Neural cell (in vitro differentiated cells): ENCODE data around the gene HEG1. TPM values are rescaled to one million over a fixed set of nuclear protein-coding genes. Genes with fewer than 3 reads are reported as not detected.

Experiments
- H2AFZ ChIP-seq: fragments of 200-600, 300-800 bp; sonication (generic), shearing (Covaris generic); 2 replicates; pipeline ENCODE4 v1.6.0; 2014; ENCODE audit warnings: low read depth, mild to moderate bottlenecking, antibody characterized with exemption, low read length, moderate library complexity
- H3F3A ChIP-seq: fragments of 200-600 bp; shearing (Covaris generic); 2 replicates; pipeline ENCODE4 v1.6.1; 2016; ENCODE audit warnings: mild to moderate bottlenecking, moderate library complexity, mixed read lengths, antibody characterized with exemption, low read length; ENCODE audit not compliant: insufficient read depth, poor library complexity, severe bottlenecking
- H3K27ac ChIP-seq: fragments of 200-600, 300-800 bp; sonication (generic), shearing (Covaris generic); 2 replicates; pipeline ENCODE4 v1.5.1; 2014; ENCODE audit warnings: mild to moderate bottlenecking, low read length, moderate library complexity
- H3K27me3 ChIP-seq: fragments of 300-800, 200-600 bp; sonication (generic), shearing (Covaris generic); 2 replicates; pipeline ENCODE4 v1.6.0; 2014; ENCODE audit warnings: mild to moderate bottlenecking, low read depth, low read length, moderate library complexity; ENCODE audit not compliant: insufficient read depth
- H3K36me3 ChIP-seq: fragments of 300-800, 200-600 bp; sonication (generic), shearing (Covaris generic); 2 replicates; pipeline ENCODE4 v1.5.1; 2014; ENCODE audit warnings: mild to moderate bottlenecking, antibody characterized with exemption, low read length, moderate library complexity; ENCODE audit not compliant: insufficient read depth
- H3K4me2 ChIP-seq: fragments of 300-800, 200-600 bp; sonication (generic), shearing (Covaris generic); 2 replicates; pipeline ENCODE4 v1.6.0; 2014; ENCODE audit warnings: mild to moderate bottlenecking, low read length
- H3K4me3 ChIP-seq: fragments of 300-800, 200-600 bp; sonication (generic), shearing (Covaris generic); 2 replicates; pipeline ENCODE4 v1.5.1; 2014; ENCODE audit warnings: mild to moderate bottlenecking, low read length, moderate library complexity
- H3K79me2 ChIP-seq: fragments of 200-600 bp; shearing (Covaris generic); replicated peaks from 2 replicates; pipeline ENCODE4 v1.6.0; 2014; ENCODE audit warnings: mild to moderate bottlenecking, low read length, moderate library complexity; ENCODE audit not compliant: insufficient read depth
- H3K9ac ChIP-seq: fragments of 300-800, 200-600 bp; sonication (generic), shearing (Covaris generic); 2 replicates; pipeline ENCODE4 v1.6.1; 2016; ENCODE audit warnings: mild to moderate bottlenecking, low read length, mixed read lengths
- H3K9me2 ChIP-seq: fragments of 200-600 bp; shearing (Covaris generic); 2 replicates; pipeline ENCODE4 v1.6.1; 2016; ENCODE audit warnings: mild to moderate bottlenecking, low read length, mixed read lengths; ENCODE audit not compliant: insufficient read depth
- H3K9me3 ChIP-seq: fragments of 200-600, 300-800 bp; sonication (generic), shearing (Covaris generic); 2 replicates; pipeline ENCODE4 v1.6.1; 2016; ENCODE audit warnings: mild to moderate bottlenecking, mixed run types, low read length, moderate library complexity, mixed read lengths
- H4K20me1 ChIP-seq: fragments of 200-600 bp; shearing (Covaris generic); 2 replicates; pipeline ENCODE4 v1.6.1; 2016; ENCODE audit warnings: mild to moderate bottlenecking, mixed run types; ENCODE audit not compliant: insufficient read depth
- CTCF ChIP-seq: fragments of 450-650 bp; IDR thresholded peaks from 2 replicates; pipeline ENCODE4 v1.5.1; 2014; ENCODE audit warnings: antibody characterized with exemption, mild to moderate bottlenecking, moderate library complexity; ENCODE audit not compliant: poor library complexity, severe bottlenecking
- EP300 ChIP-seq: fragments of 450-650 bp; conservative IDR thresholded peaks from 2 replicates; pipeline ENCODE4 v1.6.1; 2014; ENCODE audit warnings: antibody characterized with exemption, mild to moderate bottlenecking, moderate library complexity; ENCODE audit not compliant: poor library complexity, severe bottlenecking
- EZH2 ChIP-seq: fragments of 200-600, 300-800 bp; shearing (Covaris generic), sonication (generic); IDR thresholded peaks from 2 replicates; pipeline ENCODE4 v1.6.1; 2014; ENCODE audit warnings: antibody characterized with exemption, low read length, borderline replicate concordance, mild to moderate bottlenecking; ENCODE audit not compliant: insufficient read depth, poor library complexity, severe bottlenecking
- MXI1 ChIP-seq: fragments of 450-650 bp; conservative IDR thresholded peaks from 2 replicates; pipeline ENCODE4 v1.6.1; 2014; ENCODE audit warnings: antibody characterized with exemption, mild to moderate bottlenecking; ENCODE audit not compliant: poor library complexity, severe bottlenecking
- POLR2AphosphoS5 ChIP-seq: IDR thresholded peaks from 2 replicates; pipeline ENCODE4 v1.6.1; 2012
- RAD21 ChIP-seq: fragments of 450-650 bp; conservative IDR thresholded peaks from 2 replicates; pipeline ENCODE4 v1.6.1; 2014; ENCODE audit warnings: antibody characterized with exemption, mild to moderate bottlenecking, moderate library complexity
- REST ChIP-seq: IDR thresholded peaks from 2 replicates; pipeline ENCODE4 v1.6.1; 2012; ENCODE audit warnings: borderline replicate concordance
- SMC3 ChIP-seq: fragments of 450-650 bp; conservative IDR thresholded peaks from 2 replicates; pipeline ENCODE4 v1.6.1; 2014; ENCODE audit warnings: antibody characterized with exemption, mild to moderate bottlenecking, moderate library complexity; ENCODE audit not compliant: poor library complexity
- TAF1 ChIP-seq: IDR thresholded peaks from 2 replicates; pipeline ENCODE4 v1.6.1; 2012; ENCODE audit warnings: low read depth
- polyA plus RNA-seq: library from polyadenylated mRNA; depleted of rRNA; stranded (reverse); fragments of >200 nt; gene quantifications from 2 replicates; pipeline ENCODE4 v1.2.3, GENCODE V29; 2014

HEG1 gene
- polyA plus RNA-seq, 1 donor from 2014 or later = 0.48 TPM

- H4K20me1 ChIP-seq = no peaks in the 10 kb centered on the region
- H3K9ac ChIP-seq = no peak overlapping the region
- TF ChIP-seq EZH2 = no peak
- TF ChIP-seq CTCF = no peak
- no peak for TF ChIP-seq POLR2AphosphoS5
- TF ChIP-seq TAF1 = no peak
- no peak for TF ChIP-seq MXI1
- TF ChIP-seq REST = no peak
- no peak for TF ChIP-seq EP300
- TF ChIP-seq SMC3 = no peak
- no peak for TF ChIP-seq RAD21
- no peak overlapping the region for H3K4me2 ChIP-seq
- H3K79me2 ChIP-seq = no peaks in the 10 kb centered on the region
- H3K27me3 ChIP-seq = no peaks in the 10 kb centered on the region
- no peaks in the 10 kb centered on the region for H3K36me3 ChIP-seq
- H3F3A ChIP-seq = no peaks in the 10 kb centered on the region
- H2AFZ ChIP-seq = no peak overlapping the region
- no peaks in the 10 kb centered on the region for H3K9me3 ChIP-seq
- no peak overlapping the region for H3K4me3 ChIP-seq
- no peaks in the 10 kb centered on the region for H3K9me2 ChIP-seq
- H3K27ac ChIP-seq = no peak overlapping the region
Observed at GRCh38 chr3:125087768-125088391, 32.1 kb upstream of the HEG1 start.

- no peak overlapping the region for H2AFZ ChIP-seq
- TF ChIP-seq CTCF (no peak), REST (no peak), EP300 (no peak), TAF1 (no peak), RAD21 (no peak), SMC3 (no peak), MXI1 (no peak), EZH2 (no peak), POLR2AphosphoS5 (no peak)
Observed at GRCh38 chr3:125085166-125085565, 29.4 kb upstream of the HEG1 start.

More at GRCh38 chr3:125085166-125085565, 29.4 kb upstream of the HEG1 start:
- Histone ChIP-seq H4K20me1 (no peaks in the 10 kb centered on the region), H3K9ac (no peak overlapping the region), H3K27ac (no peak overlapping the region), H3K79me2 (no peaks in the 10 kb centered on the region), H3K36me3 (no peaks in the 10 kb centered on the region), H3F3A (no peaks in the 10 kb centered on the region), H3K4me2 (no peak overlapping the region), H3K9me2 (no peaks in the 10 kb centered on the region), H3K4me3 (no peak overlapping the region), H3K9me3 (no peaks in the 10 kb centered on the region), H3K27me3 (no peaks in the 10 kb centered on the region)
